ENCODE measurements around the gene BCL2. TPM values are rescaled to one million over a fixed set of nuclear protein-coding genes. Genes with fewer than 3 reads are reported as not detected.

The BCL2 gene
- total RNA-seq, 1 experiment from 2014 or later = 2.9 TPM

DNA sequence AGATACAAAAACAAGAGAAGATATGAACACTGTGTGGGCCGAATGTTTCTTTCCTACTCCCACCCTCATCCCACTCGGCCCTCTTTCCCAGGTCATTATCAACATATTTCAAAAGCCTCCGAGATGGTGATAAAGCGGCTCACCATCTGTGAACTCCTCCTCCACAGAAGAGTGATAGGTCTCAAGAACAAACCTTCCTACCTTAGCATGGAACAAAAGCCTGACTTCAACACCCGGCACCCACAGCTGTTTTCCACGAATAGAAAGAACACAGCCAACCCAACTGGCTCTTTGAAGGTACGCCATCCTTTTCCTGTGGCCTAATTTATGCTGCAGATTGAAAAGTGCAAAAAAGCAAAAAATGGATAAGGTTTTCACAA, 28.8 kb downstream of the BCL2 start:
- BruUV-seq (replicated peaks) = no TSS peak
- H3K27ac Mint-ChIP-seq (ENCODE audit: unreplicated experiment) = no peak overlapping the region
- CTCF ChIA-PET = no interaction called here

DNA sequence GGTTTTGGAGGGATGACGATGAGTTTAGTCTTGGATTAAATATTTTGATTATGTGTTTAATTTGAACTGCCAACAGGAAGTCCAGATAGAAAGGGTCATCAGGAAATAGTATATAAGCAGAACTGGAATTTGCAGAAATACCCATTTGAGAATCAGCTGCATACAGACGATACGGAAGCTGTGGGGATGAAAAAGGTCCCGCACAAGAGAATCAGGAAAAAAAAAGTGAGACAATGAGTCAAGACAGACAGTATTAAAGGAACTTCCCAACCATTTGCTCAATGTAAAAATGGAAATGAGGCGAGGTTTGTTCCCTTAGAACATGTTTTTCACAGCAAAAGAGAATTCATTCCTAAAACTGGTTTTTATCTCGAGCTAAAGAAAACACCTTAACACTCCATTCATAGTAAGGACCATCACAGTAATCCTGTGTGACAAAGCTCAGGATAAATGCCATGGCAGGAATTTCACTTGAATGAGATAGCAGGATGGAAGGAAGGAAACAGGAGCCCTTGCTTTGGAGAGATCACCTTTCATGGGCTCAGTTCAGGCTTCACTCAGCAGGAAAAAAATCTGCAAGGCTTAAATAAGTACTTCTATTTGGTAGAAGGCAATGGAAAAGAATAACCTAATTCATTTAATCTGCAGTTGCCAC, 29.3 kb downstream of the BCL2 start:
- intact Hi-C loops (cut with micrococcal nuclease; ENCODE audit: unreplicated experiment) = no loop called here
- no peaks in the 10 kb centered on the region for H3K27me3 Mint-ChIP-seq (ENCODE audit: unreplicated experiment)
- H3K4me3 Mint-ChIP-seq (ENCODE audit: low read depth, unreplicated experiment) = no peak overlapping the region
- TF ChIP-seq, protein P1, sequence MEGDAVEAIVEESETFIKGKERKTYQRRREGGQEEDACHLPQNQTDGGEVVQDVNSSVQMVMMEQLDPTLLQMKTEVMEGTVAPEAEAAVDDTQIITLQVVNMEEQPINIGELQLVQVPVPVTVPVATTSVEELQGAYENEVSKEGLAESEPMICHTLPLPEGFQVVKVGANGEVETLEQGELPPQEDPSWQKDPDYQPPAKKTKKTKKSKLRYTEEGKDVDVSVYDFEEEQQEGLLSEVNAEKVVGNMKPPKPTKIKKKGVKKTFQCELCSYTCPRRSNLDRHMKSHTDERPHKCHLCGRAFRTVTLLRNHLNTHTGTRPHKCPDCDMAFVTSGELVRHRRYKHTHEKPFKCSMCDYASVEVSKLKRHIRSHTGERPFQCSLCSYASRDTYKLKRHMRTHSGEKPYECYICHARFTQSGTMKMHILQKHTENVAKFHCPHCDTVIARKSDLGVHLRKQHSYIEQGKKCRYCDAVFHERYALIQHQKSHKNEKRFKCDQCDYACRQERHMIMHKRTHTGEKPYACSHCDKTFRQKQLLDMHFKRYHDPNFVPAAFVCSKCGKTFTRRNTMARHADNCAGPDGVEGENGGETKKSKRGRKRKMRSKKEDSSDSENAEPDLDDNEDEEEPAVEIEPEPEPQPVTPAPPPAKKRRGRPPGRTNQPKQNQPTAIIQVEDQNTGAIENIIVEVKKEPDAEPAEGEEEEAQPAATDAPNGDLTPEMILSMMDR (IDR thresholded peaks at IDR 0.05; ENCODE audit: unreplicated experiment) = no peak
- no peak for DNase-seq
- no peaks in the 10 kb centered on the region for H3K9me3 Mint-ChIP-seq (ENCODE audit: low read depth, unreplicated experiment)
- H3K27ac Mint-ChIP-seq (ENCODE audit: unreplicated experiment) = no peak overlapping the region
- no peaks in the 10 kb centered on the region for H3K4me1 Mint-ChIP-seq (ENCODE audit: low read depth, unreplicated experiment)
- no TSS peak for BruUV-seq (replicated peaks)
- CTCF ChIA-PET = no interaction called here
- H3K36me3 Mint-ChIP-seq (ENCODE audit: insufficient read depth, unreplicated experiment) = no peaks in the 10 kb centered on the region

More for the DNA sequence above, 28.8 kb downstream of the BCL2 start:
- TF ChIP-seq, protein P1 (IDR thresholded peaks at IDR 0.05; ENCODE audit: unreplicated experiment) = no peak
- Mint-ChIP-seq H3K27me3 (ENCODE audit: unreplicated experiment) (no peaks in the 10 kb centered on the region), H3K4me3 (ENCODE audit: low read depth, unreplicated experiment) (no peak overlapping the region), H3K36me3 (ENCODE audit: insufficient read depth, unreplicated experiment) (no peaks in the 10 kb centered on the region), H3K4me1 (ENCODE audit: low read depth, unreplicated experiment) (no peaks in the 10 kb centered on the region), H3K9me3 (ENCODE audit: low read depth, unreplicated experiment) (no peaks in the 10 kb centered on the region)
- no peak for DNase-seq
- intact Hi-C loops (cut with micrococcal nuclease; ENCODE audit: unreplicated experiment) = no loop called here

DNA sequence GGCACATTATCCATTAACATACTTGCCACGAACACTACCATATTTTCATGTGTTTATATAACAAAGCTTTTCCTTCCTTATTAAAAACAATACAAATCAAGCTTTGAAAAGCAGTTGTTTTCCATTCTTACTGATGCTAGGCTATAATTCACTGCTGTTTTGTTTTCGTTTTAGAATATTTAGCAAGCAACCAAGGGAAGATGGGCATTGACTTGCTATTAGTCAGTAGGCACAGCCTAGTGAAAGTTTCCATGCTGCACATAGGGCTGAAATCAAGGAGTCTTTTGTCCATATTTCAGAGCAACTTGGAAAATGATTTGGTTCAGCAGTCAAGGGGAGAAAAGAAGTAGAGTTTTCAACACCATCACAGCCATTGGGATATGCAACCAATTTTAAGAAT, 31.3 kb downstream of the BCL2 start:
- intact Hi-C loops (cut with micrococcal nuclease; ENCODE audit: unreplicated experiment) = no loop called here
- no peaks in the 10 kb centered on the region for H3K4me1 Mint-ChIP-seq (ENCODE audit: low read depth, unreplicated experiment)
- no peaks in the 10 kb centered on the region for H3K27me3 Mint-ChIP-seq (ENCODE audit: unreplicated experiment)
- no peak for DNase-seq
- no peaks in the 10 kb centered on the region for H3K9me3 Mint-ChIP-seq (ENCODE audit: low read depth, unreplicated experiment)
- H3K4me3 Mint-ChIP-seq (ENCODE audit: low read depth, unreplicated experiment) = no peak overlapping the region
- TF ChIP-seq, protein P1 (IDR thresholded peaks at IDR 0.05; ENCODE audit: unreplicated experiment) = no peak
- no peaks in the 10 kb centered on the region for H3K36me3 Mint-ChIP-seq (ENCODE audit: insufficient read depth, unreplicated experiment)
- CTCF ChIA-PET = no interaction called here
- H3K27ac Mint-ChIP-seq (ENCODE audit: unreplicated experiment) = no peak overlapping the region
- no TSS peak for BruUV-seq (replicated peaks)

DNA sequence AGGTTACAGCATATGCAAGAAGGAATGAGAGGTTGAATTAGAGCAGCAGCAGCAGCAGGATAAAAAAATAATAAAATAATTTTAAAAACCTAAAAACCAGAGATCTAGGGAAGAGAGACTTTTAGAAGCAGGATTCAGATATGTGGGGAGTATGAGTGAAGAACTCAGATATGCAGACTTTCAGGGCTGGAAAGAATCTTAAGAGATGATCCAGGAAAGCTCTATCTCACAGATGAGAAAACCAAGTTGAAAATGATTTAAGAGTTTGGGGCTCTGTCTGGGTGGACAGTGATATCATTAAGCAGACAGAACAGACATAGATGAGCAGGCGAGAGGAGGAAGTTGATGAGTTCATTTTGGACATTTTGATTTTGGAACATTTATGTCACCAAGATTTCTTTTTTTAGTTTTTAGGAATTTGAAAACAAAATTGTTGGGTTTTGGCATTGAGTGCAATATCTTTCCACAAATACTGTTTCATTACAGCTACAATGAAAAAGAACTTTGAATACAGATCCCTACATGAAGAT, 31.8 kb downstream of the BCL2 start:
- no peaks in the 10 kb centered on the region for H3K27me3 Mint-ChIP-seq (ENCODE audit: unreplicated experiment)

More for the DNA sequence above, 31.8 kb downstream of the BCL2 start:
- H3K9me3 Mint-ChIP-seq (ENCODE audit: low read depth, unreplicated experiment) = no peaks in the 10 kb centered on the region
- no peak for DNase-seq
- CTCF ChIA-PET = no interaction called here
- TF ChIP-seq, protein P1 (IDR thresholded peaks at IDR 0.05; ENCODE audit: unreplicated experiment) = no peak
- no peak overlapping the region for H3K4me3 Mint-ChIP-seq (ENCODE audit: low read depth, unreplicated experiment)
- no peaks in the 10 kb centered on the region for H3K4me1 Mint-ChIP-seq (ENCODE audit: low read depth, unreplicated experiment)
- no peak overlapping the region for H3K27ac Mint-ChIP-seq (ENCODE audit: unreplicated experiment)
- no TSS peak for BruUV-seq (replicated peaks)
- H3K36me3 Mint-ChIP-seq (ENCODE audit: insufficient read depth, unreplicated experiment) = no peaks in the 10 kb centered on the region
- intact Hi-C loops (cut with micrococcal nuclease; ENCODE audit: unreplicated experiment) = no loop called here

Measured in Calu3 (cell line).